ENCODE data around the gene GALNT17.

GALNT17 gene

DNA sequence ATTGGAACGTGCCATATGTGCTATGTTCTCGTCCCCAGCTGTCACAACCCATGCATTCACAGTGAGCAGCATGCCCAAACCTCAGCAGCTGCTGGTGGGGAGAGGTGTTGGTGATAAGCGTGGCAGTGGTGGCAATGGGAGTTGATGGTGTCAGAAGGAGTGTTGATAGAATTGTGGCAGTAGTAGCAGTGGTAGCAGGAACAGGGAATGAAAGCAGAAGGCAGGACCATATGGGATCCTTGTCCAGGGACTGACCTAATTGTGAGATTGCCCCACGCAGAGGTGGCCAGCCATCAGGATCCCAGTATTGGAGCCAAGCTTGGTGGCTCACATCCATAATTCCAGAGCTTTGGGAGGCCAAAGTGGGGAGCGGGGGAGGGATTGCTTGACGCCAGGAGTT is 276.3 kb downstream of the GALNT17 start:
- H3K4me2 ChIP-seq (ENCODE audit: low read depth, low read length, poor library complexity, severe bottlenecking), result no peak overlapping the region
- H4K20me1 ChIP-seq (ENCODE audit: insufficient read depth, low read length, poor library complexity, severe bottlenecking), result no peaks in the 10 kb centered on the region
- H3K9ac ChIP-seq (ENCODE audit: low read depth, low read length, poor library complexity, severe bottlenecking), result no peak overlapping the region
- no peaks in the 10 kb centered on the region for H3K4me1 ChIP-seq (ENCODE audit: insufficient read depth, low read length, poor library complexity, severe bottlenecking)
- H3K9me3 ChIP-seq (ENCODE audit: insufficient read depth, low read depth, low read length), result no peaks in the 10 kb centered on the region; the same call in 1 of the 2 replicates
- H3K36me3 ChIP-seq (ENCODE audit: insufficient read depth, low read length), result no peaks in the 10 kb centered on the region
- no peak for TF ChIP-seq EZH2phosphoT487 (IDR thresholded peaks at IDR 0.05; ENCODE audit: borderline replicate concordance)
- TF ChIP-seq, protein P1, sequence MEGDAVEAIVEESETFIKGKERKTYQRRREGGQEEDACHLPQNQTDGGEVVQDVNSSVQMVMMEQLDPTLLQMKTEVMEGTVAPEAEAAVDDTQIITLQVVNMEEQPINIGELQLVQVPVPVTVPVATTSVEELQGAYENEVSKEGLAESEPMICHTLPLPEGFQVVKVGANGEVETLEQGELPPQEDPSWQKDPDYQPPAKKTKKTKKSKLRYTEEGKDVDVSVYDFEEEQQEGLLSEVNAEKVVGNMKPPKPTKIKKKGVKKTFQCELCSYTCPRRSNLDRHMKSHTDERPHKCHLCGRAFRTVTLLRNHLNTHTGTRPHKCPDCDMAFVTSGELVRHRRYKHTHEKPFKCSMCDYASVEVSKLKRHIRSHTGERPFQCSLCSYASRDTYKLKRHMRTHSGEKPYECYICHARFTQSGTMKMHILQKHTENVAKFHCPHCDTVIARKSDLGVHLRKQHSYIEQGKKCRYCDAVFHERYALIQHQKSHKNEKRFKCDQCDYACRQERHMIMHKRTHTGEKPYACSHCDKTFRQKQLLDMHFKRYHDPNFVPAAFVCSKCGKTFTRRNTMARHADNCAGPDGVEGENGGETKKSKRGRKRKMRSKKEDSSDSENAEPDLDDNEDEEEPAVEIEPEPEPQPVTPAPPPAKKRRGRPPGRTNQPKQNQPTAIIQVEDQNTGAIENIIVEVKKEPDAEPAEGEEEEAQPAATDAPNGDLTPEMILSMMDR (conservative IDR thresholded peaks at IDR 0.05; ENCODE audit: low read length), result no peak
- no peaks in the 10 kb centered on the region for H3K9me2 ChIP-seq (replicated peaks; ENCODE audit: low read depth, low read length)
- H3K4me3 ChIP-seq (ENCODE audit: low read length, poor library complexity, severe bottlenecking), result no peak overlapping the region
- no peaks in the 10 kb centered on the region for H3K79me2 ChIP-seq (ENCODE audit: insufficient read depth, low read length)
- H3K27me3 ChIP-seq (ENCODE audit: insufficient read depth, low read length, poor library complexity, severe bottlenecking), result no peaks in the 10 kb centered on the region
- no peak overlapping the region for H2AFZ ChIP-seq (ENCODE audit: low read length)
- H3F3A ChIP-seq (ENCODE audit: low read depth), result no peaks in the 10 kb centered on the region

DNA sequence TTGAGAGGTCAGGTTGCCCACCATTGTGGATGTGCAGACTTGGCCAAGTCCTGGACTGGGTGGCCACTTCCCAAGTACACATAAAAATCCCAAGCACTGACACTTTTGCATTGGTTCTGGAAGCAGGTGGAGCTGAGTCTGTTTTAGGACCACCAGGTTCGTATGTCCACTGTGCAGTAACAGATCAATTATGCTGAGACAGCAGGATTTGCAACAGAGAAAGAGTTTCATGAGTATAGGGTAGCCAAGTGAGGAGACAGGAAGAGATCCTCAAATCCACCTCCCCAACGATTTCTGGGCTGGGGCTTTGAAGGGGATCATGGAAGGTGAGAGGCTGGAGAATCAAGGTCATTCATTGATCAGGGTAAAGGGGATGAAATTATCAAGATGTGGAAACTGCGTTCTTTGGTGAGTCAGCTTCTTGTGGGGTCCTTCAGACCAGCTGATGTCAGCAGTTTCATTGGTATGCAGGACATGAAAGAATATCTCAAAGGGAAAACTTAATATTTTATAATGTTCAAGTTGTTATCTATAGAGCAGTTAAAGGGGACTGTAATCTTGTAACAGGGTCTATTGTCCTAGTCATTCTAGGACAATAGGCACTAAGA is 277.7 kb downstream of the GALNT17 start:
- Histone ChIP-seq H3K79me2 (ENCODE audit: insufficient read depth, low read length) (no peaks in the 10 kb centered on the region), H3F3A (ENCODE audit: low read depth) (no peaks in the 10 kb centered on the region), H3K4me2 (ENCODE audit: low read depth, low read length, poor library complexity, severe bottlenecking) (no peak overlapping the region), H3K9me2 (replicated peaks; ENCODE audit: low read depth, low read length) (no peaks in the 10 kb centered on the region), H3K9me3 (ENCODE audit: insufficient read depth, low read depth, low read length) (no peaks in the 10 kb centered on the region; the same call in 1 of the 2 replicates), H3K27me3 (ENCODE audit: insufficient read depth, low read length, poor library complexity, severe bottlenecking) (no peaks in the 10 kb centered on the region), H4K20me1 (ENCODE audit: insufficient read depth, low read length, poor library complexity, severe bottlenecking) (no peaks in the 10 kb centered on the region), H3K36me3 (ENCODE audit: insufficient read depth, low read length) (no peaks in the 10 kb centered on the region), H3K4me1 (ENCODE audit: insufficient read depth, low read length, poor library complexity, severe bottlenecking) (no peaks in the 10 kb centered on the region), H3K4me3 (ENCODE audit: low read length, poor library complexity, severe bottlenecking) (no peak overlapping the region), H3K9ac (ENCODE audit: low read depth, low read length, poor library complexity, severe bottlenecking) (no peak overlapping the region), H2AFZ (ENCODE audit: low read length) (no peak overlapping the region)
- TF ChIP-seq, protein P1 (conservative IDR thresholded peaks at IDR 0.05; ENCODE audit: low read length), result no peak
- TF ChIP-seq EZH2phosphoT487 (IDR thresholded peaks at IDR 0.05; ENCODE audit: borderline replicate concordance), result no peak

DNA sequence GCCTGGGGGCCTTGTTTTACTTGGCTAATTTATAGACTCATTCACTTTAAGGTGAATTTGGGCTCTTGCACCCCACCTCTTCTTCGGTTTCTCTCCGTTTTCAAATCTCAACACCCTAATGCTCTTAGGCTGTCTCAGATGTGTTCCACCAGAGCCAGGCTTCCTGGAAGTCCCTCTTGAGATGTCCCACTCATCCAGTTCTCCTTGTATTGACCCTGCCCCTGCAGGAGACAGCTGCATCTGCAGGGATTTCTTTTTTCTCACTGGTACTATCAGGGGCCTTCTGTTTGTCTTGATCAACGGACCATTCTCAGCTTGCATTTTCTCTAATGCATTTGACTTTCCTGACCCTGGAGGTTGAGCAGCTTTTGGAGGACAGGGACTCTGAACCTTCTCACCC is 279.5 kb downstream of the GALNT17 start:
- no peak for TF ChIP-seq EZH2phosphoT487 (IDR thresholded peaks at IDR 0.05; ENCODE audit: borderline replicate concordance)
- TF ChIP-seq, protein P1 (conservative IDR thresholded peaks at IDR 0.05; ENCODE audit: low read length), result no peak
- Histone ChIP-seq H3K36me3 (ENCODE audit: insufficient read depth, low read length) (no peaks in the 10 kb centered on the region), H3K4me1 (ENCODE audit: insufficient read depth, low read length, poor library complexity, severe bottlenecking) (no peaks in the 10 kb centered on the region), H3K4me3 (ENCODE audit: low read length, poor library complexity, severe bottlenecking) (no peak overlapping the region), H3K27me3 (ENCODE audit: insufficient read depth, low read length, poor library complexity, severe bottlenecking) (no peaks in the 10 kb centered on the region), H3K79me2 (ENCODE audit: insufficient read depth, low read length) (no peaks in the 10 kb centered on the region), H3K9ac (ENCODE audit: low read depth, low read length, poor library complexity, severe bottlenecking) (no peak overlapping the region), H2AFZ (ENCODE audit: low read length) (no peak overlapping the region), H4K20me1 (ENCODE audit: insufficient read depth, low read length, poor library complexity, severe bottlenecking) (no peaks in the 10 kb centered on the region), H3K4me2 (ENCODE audit: low read depth, low read length, poor library complexity, severe bottlenecking) (no peak overlapping the region), H3F3A (ENCODE audit: low read depth) (no peaks in the 10 kb centered on the region), H3K9me3 (ENCODE audit: insufficient read depth, low read depth, low read length) (no peaks in the 10 kb centered on the region; the same call in 1 of the 2 replicates), H3K9me2 (replicated peaks; ENCODE audit: low read depth, low read length) (no peaks in the 10 kb centered on the region)

Data from Loucy (cell line).